Mesenchymal stem cell (in vitro differentiated cells and primary cell): ENCODE data around the gene LMNA.

Source experiments
- DNase-seq: peaks from one replicate; pipeline ENCODE4 v3.0.0-alpha.2; 2013
- H2AFZ ChIP-seq: one replicate; pipeline ENCODE4 v1.6.1; 2013; ENCODE audit warnings: low read depth, mild to moderate bottlenecking, control low read depth, inconsistent platforms, low read length, moderate library complexity
- H2AK5ac ChIP-seq: 2 replicates; pipeline ENCODE4 v1.6.1; 2013; ENCODE audit warnings: low read length, moderate library complexity, mild to moderate bottlenecking, inconsistent platforms; ENCODE audit not compliant: severe bottlenecking
- H2BK120ac ChIP-seq: one replicate; pipeline ENCODE4 v1.6.1; 2013; ENCODE audit warnings: low read depth, mild to moderate bottlenecking, inconsistent platforms, low read length, moderate library complexity
- H2BK12ac ChIP-seq, 2 experiments: one replicate each; pipeline ENCODE4 v1.6.1; 2013; ENCODE audit warnings: inconsistent platforms in 2 of 2, low read length in 2 of 2, mild to moderate bottlenecking in 2 of 2, moderate library complexity in 2 of 2, control low read depth in 1 of 2
- H2BK15ac ChIP-seq: one replicate; pipeline ENCODE4 v1.6.1; 2013; ENCODE audit warnings: mild to moderate bottlenecking, low read depth, inconsistent platforms; ENCODE audit not compliant: poor library complexity, severe bottlenecking
- H2BK5ac ChIP-seq: 2 replicates; pipeline ENCODE4 v1.6.1; 2013; ENCODE audit warnings: low read depth, mild to moderate bottlenecking, low read length, control low read depth, inconsistent platforms; ENCODE audit not compliant: poor library complexity, severe bottlenecking
- H3K14ac ChIP-seq, 2 experiments: one replicate each; pipeline ENCODE4 v1.6.1; 2013; ENCODE audit warnings: inconsistent platforms in 2 of 2, low read length in 2 of 2, control low read depth in 1 of 2, mild to moderate bottlenecking in 1 of 2, moderate library complexity in 1 of 2
- H3K18ac ChIP-seq, 2 experiments: one replicate each; pipeline ENCODE4 v1.6.1; 2013; ENCODE audit warnings: inconsistent platforms in 2 of 2, low read length in 2 of 2, control low read depth in 1 of 2, low read depth in 1 of 2, mild to moderate bottlenecking in 1 of 2
- H3K23ac ChIP-seq, 2 experiments: one replicate each; pipeline ENCODE4 v1.6.1; 2013; ENCODE audit warnings: inconsistent platforms in 2 of 2, low read length in 2 of 2, mild to moderate bottlenecking in 2 of 2, moderate library complexity in 2 of 2, control low read depth in 1 of 2
- H3K27ac ChIP-seq: 2 replicates; pipeline ENCODE4 v1.5.1; 2013; ENCODE audit warnings: mild to moderate bottlenecking, moderate library complexity, low read length, control low read depth, inconsistent platforms; ENCODE audit not compliant: poor library complexity, severe bottlenecking
- H3K27me3 ChIP-seq, 2 experiments: 2 replicates each; pipeline versions ENCODE4 v1.6.1 to v1.7.0; 2013; ENCODE audit warnings: low read length in 2 of 2, mild to moderate bottlenecking in 2 of 2, moderate library complexity in 2 of 2, control low read depth in 1 of 2, inconsistent platforms in 1 of 2; ENCODE audit not compliant: control insufficient read depth in 1 of 2, insufficient read depth in 1 of 2
- H3K36me3 ChIP-seq, 2 experiments: 2 replicates each; pipeline versions ENCODE4 v1.6.1 to v1.7.0; 2013; ENCODE audit warnings: low read length in 2 of 2, control low read depth in 1 of 2, inconsistent platforms in 1 of 2, low read depth in 1 of 2, mild to moderate bottlenecking in 1 of 2; ENCODE audit not compliant: insufficient read depth in 2 of 2, control insufficient read depth in 1 of 2
- H3K4ac ChIP-seq, 2 experiments: one replicate each; pipeline ENCODE4 v1.6.1; 2013; ENCODE audit warnings: inconsistent platforms in 2 of 2, low read length in 2 of 2, mild to moderate bottlenecking in 2 of 2, moderate library complexity in 2 of 2, control low read depth in 1 of 2, low read depth in 1 of 2
- H3K4me1 ChIP-seq: 2 replicates; pipeline ENCODE4 v1.6.1; 2013; ENCODE audit warnings: low read depth, low read length, control low read depth; ENCODE audit not compliant: control insufficient read depth, insufficient read depth
- H3K4me2 ChIP-seq: 2 replicates; pipeline ENCODE4 v1.6.1; 2013; ENCODE audit warnings: low read length, mild to moderate bottlenecking, inconsistent platforms; ENCODE audit not compliant: poor library complexity, severe bottlenecking
- H3K4me3 ChIP-seq, 2 experiments: 2 replicates each; pipeline versions ENCODE4 v1.5.1 to v1.7.0; 2013; ENCODE audit warnings: low read length in 2 of 2, mild to moderate bottlenecking in 2 of 2, control low read depth in 1 of 2, low read depth in 1 of 2; ENCODE audit not compliant: insufficient read depth in 1 of 2
- H3K79me1 ChIP-seq: replicated peaks from 2 replicates; pipeline ENCODE4 v1.6.1; 2013; ENCODE audit warnings: mild to moderate bottlenecking, control low read depth, low read length, inconsistent platforms; ENCODE audit not compliant: poor library complexity, severe bottlenecking
- H3K9ac ChIP-seq: 2 replicates; pipeline ENCODE4 v1.7.0; 2013; ENCODE audit warnings: mild to moderate bottlenecking, low read length, moderate library complexity
- H3K9me3 ChIP-seq: 2 replicates; pipeline ENCODE4 v1.7.0; 2013; ENCODE audit warnings: mild to moderate bottlenecking, low read length; ENCODE audit not compliant: control insufficient read depth
- H4K8ac ChIP-seq: one replicate; pipeline ENCODE4 v1.6.1; 2013; ENCODE audit warnings: inconsistent platforms, mild to moderate bottlenecking, low read length, moderate library complexity
- H4K91ac ChIP-seq: one replicate; pipeline ENCODE4 v1.6.1; 2013; ENCODE audit warnings: mild to moderate bottlenecking, low read length, inconsistent platforms
- WGBS: methylation state at CpG from one replicate; pipeline ENCODE4 v1.1.7; 2013; ENCODE audit warnings: mixed read lengths; 5-methylcytosine and 5-hydroxymethylcytosine counted together

Gene LMNA

DNA sequence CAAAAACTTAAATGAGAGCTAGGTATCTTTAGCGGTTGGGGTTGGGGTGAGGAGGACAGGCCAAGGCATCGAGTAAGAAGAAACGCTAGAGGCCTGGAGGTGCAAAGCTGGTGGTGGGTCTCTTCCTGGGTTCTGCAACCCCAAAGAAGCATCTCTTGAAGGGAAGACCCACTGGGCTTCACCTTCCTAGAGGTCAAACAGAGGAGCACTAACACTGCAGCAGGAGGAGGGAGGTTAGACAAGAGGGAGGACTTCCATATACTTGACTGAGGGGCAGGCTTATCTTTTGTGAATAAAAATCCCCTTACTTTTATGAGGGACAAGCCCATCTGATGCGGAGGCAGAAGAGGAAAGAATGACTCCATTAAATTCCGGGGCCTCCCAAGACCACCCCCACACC, 34.7 kb upstream of the LMNA start:
- H3K4me1 ChIP-seq, result peaks cover 28% of the 10 kb centered on the region
- peaks cover 0 to 28% of the 10 kb centered on the region in 2 experiments for H3K36me3 ChIP-seq

DNA sequence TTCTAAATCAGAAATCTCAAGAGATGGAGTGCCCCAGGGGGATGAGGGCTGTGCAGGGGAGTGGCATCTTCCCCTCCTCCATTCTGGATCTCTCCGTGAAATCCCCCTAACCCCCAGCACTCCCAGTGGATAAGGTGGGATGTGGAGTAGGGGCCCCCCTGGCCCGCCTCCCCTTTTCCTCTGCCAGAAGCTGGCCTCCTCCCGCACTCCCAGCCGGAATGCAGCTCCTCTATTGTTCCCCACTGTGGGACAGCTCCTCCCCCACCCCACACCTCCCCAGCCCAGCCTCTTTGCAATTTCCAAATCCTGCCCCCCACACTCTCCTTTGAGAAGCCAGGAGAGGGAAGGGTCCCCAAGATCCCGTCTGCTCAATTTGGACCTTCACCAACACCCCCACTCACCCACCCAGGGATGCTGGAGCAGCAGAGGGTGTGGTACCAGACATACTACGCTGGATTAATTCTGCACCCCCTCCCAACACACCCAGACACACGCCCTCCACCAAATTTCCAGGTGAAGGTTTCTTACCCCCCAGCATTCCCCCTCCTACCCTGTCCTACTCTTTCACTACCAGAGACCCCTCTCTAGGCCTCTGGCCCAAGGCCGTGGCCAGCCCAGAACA, 34.2 kb upstream of the LMNA start:
- Histone ChIP-seq H2BK120ac (no peak overlapping the region), H2BK5ac (no peak overlapping the region), H3K4me1 (peaks cover 32% of the 10 kb centered on the region), H2AK5ac (peak overlapping the region; percentile 29), H3K27me3 (peaks cover 0 to 4% of the 10 kb centered on the region in 2 experiments), H2AFZ (no peak overlapping the region), H4K91ac (no peak overlapping the region), H3K4ac (peak overlapping the region in 1 of 2 experiments; percentile 83), H3K36me3 (peaks cover 0 to 22% of the 10 kb centered on the region in 2 experiments), H3K14ac (no peak overlapping the region), H3K18ac (peak overlapping the region in 1 of 2 experiments; percentile 13), H3K23ac (no peak overlapping the region), H3K9me3 (no peaks in the 10 kb centered on the region), H3K27ac (no peak overlapping the region), H3K4me3 (peak overlapping the region; percentile 76 to 83), H2BK15ac (peak overlapping the region; percentile 41), H2BK12ac (peak overlapping the region in 1 of 2 experiments; percentile 17), H3K9ac (no peak overlapping the region), H3K4me2 (peak overlapping the region; percentile 91), H4K8ac (no peak overlapping the region), H3K79me1 (peaks cover 26% of the 10 kb centered on the region)
- 8% methylated on average over 8 of the region's 8 CpGs for WGBS
- DNase-seq, result no peak

More for the DNA sequence above, 34.7 kb upstream of the LMNA start:
- Histone ChIP-seq H2BK15ac (no peak overlapping the region), H3K9ac (no peak overlapping the region), H2AK5ac (peak overlapping the region; percentile 29), H2BK5ac (no peak overlapping the region), H3K79me1 (peaks cover 27% of the 10 kb centered on the region), H3K4ac (no peak overlapping the region), H3K18ac (no peak overlapping the region), H3K4me3 (no peak overlapping the region), H2BK12ac (no peak overlapping the region), H2AFZ (no peak overlapping the region), H4K91ac (no peak overlapping the region), H3K23ac (no peak overlapping the region), H3K27ac (no peak overlapping the region), H3K27me3 (peaks cover 0 to 4% of the 10 kb centered on the region in 2 experiments), H3K9me3 (no peaks in the 10 kb centered on the region), H3K4me2 (peak overlapping the region; percentile 91), H4K8ac (no peak overlapping the region), H3K14ac (no peak overlapping the region), H2BK120ac (no peak overlapping the region)
- DNase-seq, result no peak
- 87% methylated on average over 5 of the region's 5 CpGs for WGBS

DNA sequence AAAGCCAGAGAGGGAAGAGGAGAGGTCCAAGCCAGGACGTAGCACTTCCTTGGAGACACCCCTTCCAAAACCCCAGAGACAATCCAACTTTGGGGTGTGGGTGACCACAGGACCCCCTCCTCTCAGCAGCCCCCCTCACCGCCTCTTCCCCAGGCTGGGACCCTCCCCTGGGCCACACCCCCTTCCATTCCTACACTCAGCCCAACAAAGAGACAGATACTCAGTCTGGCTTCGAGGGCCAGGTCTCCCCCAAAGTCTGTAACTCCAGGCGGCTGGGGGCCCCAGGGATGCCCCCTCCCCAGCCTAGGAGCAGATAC, 33.7 kb upstream of the LMNA start:
- DNase-seq, result no peak
- H3K18ac ChIP-seq, result peak overlapping the region in 1 of 2 experiments; percentile 13
- H3K9ac ChIP-seq, result peak overlapping the region; percentile 71
- H3K4me2 ChIP-seq, result peak overlapping the region; percentile 91
- H4K91ac ChIP-seq, result no peak overlapping the region
- H2BK5ac ChIP-seq, result peak overlapping the region; percentile 53
- WGBS, result 0% methylated on average over 4 of the region's 4 CpGs
- H4K8ac ChIP-seq, result peak overlapping the region; percentile 53
- peaks cover 0 to 18% of the 10 kb centered on the region in 2 experiments for H3K36me3 ChIP-seq
- peak overlapping the region; percentile 41 for H2BK15ac ChIP-seq
- H3K27ac ChIP-seq, result peak overlapping the region; percentile 85
- H2BK120ac ChIP-seq, result no peak overlapping the region
- peak overlapping the region; percentile 76 to 83 for H3K4me3 ChIP-seq
- no peaks in the 10 kb centered on the region for H3K9me3 ChIP-seq
- peak overlapping the region; percentile 9 to 83 for H3K4ac ChIP-seq
- no peak overlapping the region for H2AFZ ChIP-seq
- peaks cover 0 to 4% of the 10 kb centered on the region in 2 experiments for H3K27me3 ChIP-seq
- peak overlapping the region in 1 of 2 experiments; percentile 17 for H2BK12ac ChIP-seq
- peaks cover 32% of the 10 kb centered on the region for H3K4me1 ChIP-seq
- H3K23ac ChIP-seq, result no peak overlapping the region
- H3K79me1 ChIP-seq, result peaks cover 24% of the 10 kb centered on the region
- peak overlapping the region; percentile 14 for H2AK5ac ChIP-seq
- peak overlapping the region in 1 of 2 experiments; percentile 62 for H3K14ac ChIP-seq

DNA sequence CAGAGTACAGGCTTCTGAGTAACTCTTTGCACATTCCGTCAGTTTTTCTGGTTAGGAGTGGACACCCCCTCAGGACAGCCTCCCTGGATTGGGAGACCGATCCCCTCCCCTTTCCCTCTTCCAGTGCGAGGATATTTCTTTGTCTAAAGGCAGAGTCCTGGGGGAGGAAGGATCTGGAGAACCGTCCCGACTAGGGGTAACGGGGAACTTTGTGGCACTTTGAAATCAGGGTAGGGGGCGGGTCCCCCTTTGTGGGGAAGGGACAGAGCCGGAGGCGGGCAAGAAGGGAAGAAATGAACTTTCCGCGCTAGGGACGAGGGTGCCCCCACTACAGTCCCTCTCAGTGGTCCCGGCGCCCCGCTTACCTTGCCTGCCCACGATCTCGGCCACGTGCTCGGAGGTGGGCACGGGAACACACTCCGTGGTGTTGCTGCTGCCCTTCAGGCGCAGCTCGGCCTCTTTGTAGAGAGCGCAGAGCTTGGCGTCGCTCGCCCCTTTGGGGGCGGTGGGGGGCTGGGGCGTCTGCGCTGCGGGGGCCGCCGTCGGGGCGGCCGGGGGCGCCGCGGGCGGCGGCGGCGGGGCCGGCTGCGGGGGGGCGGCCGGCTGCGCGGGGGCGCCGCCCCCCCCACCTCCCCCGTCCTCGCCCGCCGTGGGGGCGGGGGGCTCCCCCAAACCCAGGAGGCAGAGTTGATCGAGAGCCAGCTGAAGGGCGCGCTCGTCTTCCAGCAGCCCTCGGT, 33.2 kb upstream of the LMNA start:
- Histone ChIP-seq H3K14ac (peak overlapping the region in 1 of 2 experiments; percentile 97), H3K4me3 (peak overlapping the region; percentile 83 to 87), H3K79me1 (peaks cover 20% of the 10 kb centered on the region), H4K91ac (peak overlapping the region; percentile 74), H3K27me3 (peaks cover 0 to 4% of the 10 kb centered on the region in 2 experiments), H3K9ac (peak overlapping the region; percentile 71), H3K18ac (peak overlapping the region; percentile 82 to 88), H3K4ac (peak overlapping the region; percentile 9 to 83), H3K23ac (peak overlapping the region in 1 of 2 experiments; percentile 23), H2BK5ac (peak overlapping the region; percentile 53), H3K27ac (peak overlapping the region; percentile 85), H3K9me3 (no peaks in the 10 kb centered on the region), H2AK5ac (peak overlapping the region; percentile 31), H2BK12ac (peak overlapping the region; percentile 41 to 61), H2BK15ac (peak overlapping the region; percentile 41), H3K36me3 (peaks cover 0 to 13% of the 10 kb centered on the region in 2 experiments), H3K4me2 (peak overlapping the region; percentile 91), H3K4me1 (peaks cover 29% of the 10 kb centered on the region), H4K8ac (peak overlapping the region; percentile 82), H2BK120ac (no peak overlapping the region), H2AFZ (no peak overlapping the region)
- DNase-seq, result peak; percentile 42
- WGBS, result under 1% methylated on average over 35 of the region's 61 CpGs
